ENCODE results near the gene PHF13. TPM values are rescaled to one million over a fixed set of nuclear protein-coding genes. Genes with fewer than 3 reads are reported as not detected.

PHF13 gene
- total and polyA plus RNA-seq, 9 of the 15 experiments (the other 6 are each of a cell fraction or from before 2014, with no cell fraction given): 1.8 to 36.1 (median 11.7) TPM

DNA sequence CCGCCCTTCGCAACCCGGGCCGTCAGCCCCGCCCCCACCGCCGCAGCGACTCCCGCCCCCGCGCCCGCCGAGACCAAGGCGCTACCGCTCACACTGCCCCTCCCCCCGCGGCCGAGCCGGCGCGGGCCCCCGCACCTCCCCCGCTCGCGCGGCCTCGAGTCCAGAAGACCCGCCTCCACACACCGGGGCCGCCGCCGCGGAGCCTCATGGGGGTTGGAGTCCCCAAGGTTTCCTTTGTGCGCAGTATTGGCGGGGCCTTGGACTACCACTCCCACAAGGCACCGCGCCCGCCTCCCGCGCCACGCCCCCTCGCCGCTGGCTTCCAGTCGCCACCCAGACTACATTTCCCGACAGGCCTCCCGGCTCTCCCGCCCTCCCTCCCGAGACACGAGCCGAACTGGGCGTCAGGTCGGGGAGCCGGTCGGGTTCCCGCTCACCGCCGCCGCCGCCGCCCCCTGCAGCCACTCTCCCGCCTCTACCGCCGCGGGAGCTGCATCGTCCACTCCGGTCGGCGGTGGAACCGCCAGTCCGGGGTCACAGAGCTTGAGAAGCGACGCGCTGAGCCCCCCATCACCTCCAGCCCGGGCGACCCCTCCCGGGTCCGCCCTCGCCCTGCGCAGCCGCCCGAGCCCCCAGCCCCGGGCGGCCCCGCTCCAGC lies at the start of gene PHF13 (continued):
- TF ChIP-seq NR2C1 (IDR thresholded peaks at IDR 0.05) (peak; percentile 75), NR2C1 (tag; IDR thresholded peaks at IDR 0.05) (peak; percentile 92), MCM5 (IDR thresholded peaks at IDR 0.05; ENCODE audit: low read depth) (no peak), RFX7 (CRISPR knock-in tag; IDR thresholded peaks at IDR 0.05) (no peak), ZBTB7A (IDR thresholded peaks at IDR 0.05; ENCODE audit: borderline replicate concordance, control insufficient read depth, low read depth, low read length) (peak; percentile 79; the same call in 1 of the 2 replicates), SMAD2 (IDR thresholded peaks at IDR 0.05; ENCODE audit: low read depth, low read length) (no peak; the same call in 1 of the 2 replicates), ZNF133 (CRISPR knock-in tag; IDR thresholded peaks at IDR 0.05) (no peak), KDM2B (CRISPR knock-in tag; IDR thresholded peaks at IDR 0.05) (0 out of 2 replicates have a peak, but pooled peaks have one; percentile 49), MED1 (CRISPR knock-in tag; IDR thresholded peaks at IDR 0.05; ENCODE audit: borderline replicate concordance) (no peak), ZNF668 (CRISPR knock-in tag; IDR thresholded peaks at IDR 0.05) (no peak), MECOM (CRISPR knock-in tag; IDR thresholded peaks at IDR 0.05) (no peak)
- TF ChIP-seq, protein P1, sequence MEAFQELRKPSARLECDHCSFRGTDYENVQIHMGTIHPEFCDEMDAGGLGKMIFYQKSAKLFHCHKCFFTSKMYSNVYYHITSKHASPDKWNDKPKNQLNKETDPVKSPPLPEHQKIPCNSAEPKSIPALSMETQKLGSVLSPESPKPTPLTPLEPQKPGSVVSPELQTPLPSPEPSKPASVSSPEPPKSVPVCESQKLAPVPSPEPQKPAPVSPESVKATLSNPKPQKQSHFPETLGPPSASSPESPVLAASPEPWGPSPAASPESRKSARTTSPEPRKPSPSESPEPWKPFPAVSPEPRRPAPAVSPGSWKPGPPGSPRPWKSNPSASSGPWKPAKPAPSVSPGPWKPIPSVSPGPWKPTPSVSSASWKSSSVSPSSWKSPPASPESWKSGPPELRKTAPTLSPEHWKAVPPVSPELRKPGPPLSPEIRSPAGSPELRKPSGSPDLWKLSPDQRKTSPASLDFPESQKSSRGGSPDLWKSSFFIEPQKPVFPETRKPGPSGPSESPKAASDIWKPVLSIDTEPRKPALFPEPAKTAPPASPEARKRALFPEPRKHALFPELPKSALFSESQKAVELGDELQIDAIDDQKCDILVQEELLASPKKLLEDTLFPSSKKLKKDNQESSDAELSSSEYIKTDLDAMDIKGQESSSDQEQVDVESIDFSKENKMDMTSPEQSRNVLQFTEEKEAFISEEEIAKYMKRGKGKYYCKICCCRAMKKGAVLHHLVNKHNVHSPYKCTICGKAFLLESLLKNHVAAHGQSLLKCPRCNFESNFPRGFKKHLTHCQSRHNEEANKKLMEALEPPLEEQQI (IDR thresholded peaks at IDR 0.05): no peak
- TF ChIP-seq, protein P2, sequence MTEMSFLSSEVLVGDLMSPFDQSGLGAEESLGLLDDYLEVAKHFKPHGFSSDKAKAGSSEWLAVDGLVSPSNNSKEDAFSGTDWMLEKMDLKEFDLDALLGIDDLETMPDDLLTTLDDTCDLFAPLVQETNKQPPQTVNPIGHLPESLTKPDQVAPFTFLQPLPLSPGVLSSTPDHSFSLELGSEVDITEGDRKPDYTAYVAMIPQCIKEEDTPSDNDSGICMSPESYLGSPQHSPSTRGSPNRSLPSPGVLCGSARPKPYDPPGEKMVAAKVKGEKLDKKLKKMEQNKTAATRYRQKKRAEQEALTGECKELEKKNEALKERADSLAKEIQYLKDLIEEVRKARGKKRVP (CRISPR knock-in tag; IDR thresholded peaks at IDR 0.05): 0 out of 2 replicates have a peak, but pooled peaks have one; percentile 39
- TF ChIP-seq, protein P3, sequence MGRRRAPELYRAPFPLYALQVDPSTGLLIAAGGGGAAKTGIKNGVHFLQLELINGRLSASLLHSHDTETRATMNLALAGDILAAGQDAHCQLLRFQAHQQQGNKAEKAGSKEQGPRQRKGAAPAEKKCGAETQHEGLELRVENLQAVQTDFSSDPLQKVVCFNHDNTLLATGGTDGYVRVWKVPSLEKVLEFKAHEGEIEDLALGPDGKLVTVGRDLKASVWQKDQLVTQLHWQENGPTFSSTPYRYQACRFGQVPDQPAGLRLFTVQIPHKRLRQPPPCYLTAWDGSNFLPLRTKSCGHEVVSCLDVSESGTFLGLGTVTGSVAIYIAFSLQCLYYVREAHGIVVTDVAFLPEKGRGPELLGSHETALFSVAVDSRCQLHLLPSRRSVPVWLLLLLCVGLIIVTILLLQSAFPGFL (CRISPR knock-in tag; IDR thresholded peaks at IDR 0.05): no peak
- TF ChIP-seq, protein P4, sequence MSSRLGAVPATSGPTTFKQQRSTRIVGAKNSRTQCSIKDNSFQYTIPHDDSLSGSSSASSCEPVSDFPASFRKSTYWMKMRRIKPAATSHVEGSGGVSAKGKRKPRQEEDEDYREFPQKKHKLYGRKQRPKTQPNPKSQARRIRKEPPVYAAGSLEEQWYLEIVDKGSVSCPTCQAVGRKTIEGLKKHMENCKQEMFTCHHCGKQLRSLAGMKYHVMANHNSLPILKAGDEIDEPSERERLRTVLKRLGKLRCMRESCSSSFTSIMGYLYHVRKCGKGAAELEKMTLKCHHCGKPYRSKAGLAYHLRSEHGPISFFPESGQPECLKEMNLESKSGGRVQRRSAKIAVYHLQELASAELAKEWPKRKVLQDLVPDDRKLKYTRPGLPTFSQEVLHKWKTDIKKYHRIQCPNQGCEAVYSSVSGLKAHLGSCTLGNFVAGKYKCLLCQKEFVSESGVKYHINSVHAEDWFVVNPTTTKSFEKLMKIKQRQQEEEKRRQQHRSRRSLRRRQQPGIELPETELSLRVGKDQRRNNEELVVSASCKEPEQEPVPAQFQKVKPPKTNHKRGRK (tag; IDR thresholded peaks at IDR 0.05): no peak
- TF ChIP-seq, protein P5, sequence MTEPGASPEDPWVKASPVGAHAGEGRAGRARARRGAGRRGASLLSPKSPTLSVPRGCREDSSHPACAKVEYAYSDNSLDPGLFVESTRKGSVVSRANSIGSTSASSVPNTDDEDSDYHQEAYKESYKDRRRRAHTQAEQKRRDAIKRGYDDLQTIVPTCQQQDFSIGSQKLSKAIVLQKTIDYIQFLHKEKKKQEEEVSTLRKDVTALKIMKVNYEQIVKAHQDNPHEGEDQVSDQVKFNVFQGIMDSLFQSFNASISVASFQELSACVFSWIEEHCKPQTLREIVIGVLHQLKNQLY (CRISPR knock-in tag; conservative IDR thresholded peaks at IDR 0.05): no peak

Data from K562 (cell line).